ENCODE data around the gene BRAF. TPM values are rescaled to one million over a fixed set of nuclear protein-coding genes. Genes with fewer than 3 reads are reported as not detected.

Gene BRAF
- total RNA-seq, 1 donor from 2014 or later: 19.8 TPM

GRCh38 chr7:140870003-140870402 is 54.7 kb downstream of the BRAF start:
- DNase-seq (ENCODE audit: low spot score): no peak
- no peaks in the 10 kb centered on the region for H3K36me3 Mint-ChIP-seq (ENCODE audit: low read depth)
- H3K27me3 Mint-ChIP-seq (ENCODE audit: low read depth): no peaks in the 10 kb centered on the region
- no peak for TF ChIP-seq CTCF (IDR thresholded peaks at IDR 0.05)
- H3K4me1 Mint-ChIP-seq (ENCODE audit: low read depth): peaks cover 4% of the 10 kb centered on the region
- no peak overlapping the region for H3K4me3 Mint-ChIP-seq (ENCODE audit: unreplicated experiment)
- H3K9me3 Mint-ChIP-seq (ENCODE audit: low read depth): no peaks in the 10 kb centered on the region
- H3K27ac Mint-ChIP-seq (ENCODE audit: unreplicated experiment): no peak overlapping the region

- no peak for DNase-seq (ENCODE audit: low spot score)
- Mint-ChIP-seq H3K27ac (ENCODE audit: unreplicated experiment) (no peak overlapping the region), H3K9me3 (ENCODE audit: low read depth) (peaks cover 4% of the 10 kb centered on the region), H3K36me3 (ENCODE audit: low read depth) (peaks cover 3% of the 10 kb centered on the region), H3K4me3 (ENCODE audit: unreplicated experiment) (no peak overlapping the region), H3K4me1 (ENCODE audit: low read depth) (peaks cover 4% of the 10 kb centered on the region), H3K27me3 (ENCODE audit: low read depth) (no peaks in the 10 kb centered on the region)
- no peak for TF ChIP-seq CTCF (IDR thresholded peaks at IDR 0.05)
Observed at GRCh38 chr7:140869430-140869829, 55.3 kb downstream of the BRAF start.

DNA sequence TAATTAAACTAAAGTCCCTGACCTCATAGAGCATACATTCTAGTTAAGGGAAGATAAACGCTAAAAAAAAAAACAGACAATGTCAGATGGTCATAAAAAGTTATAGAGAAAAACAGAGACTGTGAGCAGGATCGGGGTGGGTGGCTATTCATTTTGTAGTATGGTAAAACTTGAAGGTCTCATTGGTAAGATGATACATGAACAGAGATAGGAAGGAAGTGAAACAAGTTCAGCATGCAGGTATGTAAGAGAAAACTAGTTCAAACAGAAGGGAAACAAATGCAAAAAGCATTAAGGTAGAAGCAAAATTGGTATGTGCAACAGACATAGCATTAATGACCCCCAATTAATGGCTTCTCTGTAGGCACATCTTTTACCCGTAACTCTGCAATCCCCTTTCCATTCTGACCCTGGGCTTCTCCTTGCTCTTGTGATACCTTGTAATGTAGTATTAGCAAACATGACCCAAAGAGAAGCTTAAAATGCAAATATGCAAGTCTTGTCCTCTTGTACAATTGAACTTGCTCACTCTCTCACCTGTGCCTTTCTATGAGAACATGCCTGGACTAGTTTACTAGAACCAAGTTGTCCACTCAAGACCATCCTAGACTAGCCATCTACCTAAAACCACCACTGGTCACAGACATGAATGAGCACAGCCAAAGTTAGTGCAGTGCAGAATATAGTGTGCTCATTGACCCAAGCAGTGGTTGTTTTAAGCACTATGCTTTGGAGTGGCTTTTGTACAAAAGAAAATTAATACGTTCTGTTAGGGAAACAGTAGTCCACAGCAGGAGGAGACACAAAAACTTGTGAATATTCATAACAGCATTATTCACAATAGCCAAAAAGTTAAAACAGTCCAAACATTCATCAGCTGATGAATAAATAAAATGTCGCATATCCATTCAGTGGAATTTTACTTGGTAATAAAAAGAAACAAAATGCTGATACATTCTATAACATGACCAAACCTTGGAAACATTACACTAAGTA is 57.0 kb downstream of the BRAF start:
- Mint-ChIP-seq H3K36me3 (ENCODE audit: low read depth) (peaks cover 3% of the 10 kb centered on the region), H3K4me1 (ENCODE audit: low read depth) (no peaks in the 10 kb centered on the region), H3K27ac (ENCODE audit: unreplicated experiment) (no peak overlapping the region), H3K9me3 (ENCODE audit: low read depth) (peaks cover 4% of the 10 kb centered on the region), H3K27me3 (ENCODE audit: low read depth) (no peaks in the 10 kb centered on the region), H3K4me3 (ENCODE audit: unreplicated experiment) (no peak overlapping the region)
- DNase-seq (ENCODE audit: low spot score): no peak
- TF ChIP-seq CTCF (IDR thresholded peaks at IDR 0.05): no peak

- no peak for TF ChIP-seq CTCF (IDR thresholded peaks at IDR 0.05)
- Mint-ChIP-seq H3K9me3 (ENCODE audit: low read depth) (peaks cover 4% of the 10 kb centered on the region), H3K4me1 (ENCODE audit: low read depth) (no peaks in the 10 kb centered on the region), H3K4me3 (ENCODE audit: unreplicated experiment) (no peak overlapping the region), H3K36me3 (ENCODE audit: low read depth) (peaks cover 3% of the 10 kb centered on the region), H3K27me3 (ENCODE audit: low read depth) (no peaks in the 10 kb centered on the region), H3K27ac (ENCODE audit: unreplicated experiment) (no peak overlapping the region)
- no peak for DNase-seq (ENCODE audit: low spot score)
Observed at GRCh38 chr7:140866926-140867325, 57.8 kb downstream of the BRAF start.

DNA sequence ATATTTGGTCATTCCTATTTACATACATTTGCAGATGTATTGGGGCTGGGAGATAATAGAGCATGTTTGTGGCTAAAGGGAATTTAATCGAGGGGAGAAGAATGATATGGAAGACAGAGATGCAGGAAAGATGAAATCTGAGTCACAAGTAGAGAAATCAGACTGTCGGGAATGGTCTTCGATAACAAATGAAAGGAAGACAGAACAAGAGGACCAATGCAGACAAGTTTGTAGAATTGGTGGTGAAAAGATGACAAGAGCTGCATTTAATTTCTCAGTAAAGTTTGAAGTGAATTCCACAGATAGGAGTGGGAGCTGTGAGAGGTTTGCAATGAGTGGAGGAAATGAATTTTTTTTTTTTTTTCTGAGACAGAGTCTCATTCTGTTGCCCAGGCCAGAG is 60.0 kb downstream of the BRAF start:
- TF ChIP-seq CTCF (IDR thresholded peaks at IDR 0.05): no peak
- Mint-ChIP-seq H3K9me3 (ENCODE audit: low read depth) (peaks cover 4% of the 10 kb centered on the region), H3K36me3 (ENCODE audit: low read depth) (peaks cover 3% of the 10 kb centered on the region), H3K27me3 (ENCODE audit: low read depth) (no peaks in the 10 kb centered on the region), H3K4me3 (ENCODE audit: unreplicated experiment) (no peak overlapping the region), H3K27ac (ENCODE audit: unreplicated experiment) (no peak overlapping the region), H3K4me1 (ENCODE audit: low read depth) (no peaks in the 10 kb centered on the region)
- DNase-seq (ENCODE audit: low spot score): no peak
